HL-60 (cell line): ENCODE data around the gene ROBO1.
A peak's percentile ranks its signal among the peaks of the same experiment; 100 is the strongest.

Experiments used
- DNase-seq, 2 experiments: peaks; one replicate each; pipeline ENCODE4 v3.0.0-alpha.2; 2010 to 2020; ENCODE audit warnings: low read depth in 1 of 2, low spot score in 1 of 2
- H3K27ac ChIP-seq: fragments of 250-450 bp; sonication (Bioruptor Pico); replicated peaks from 2 replicates; pipeline ENCODE4 v1.5.1; 2020; ENCODE audit warnings: mild to moderate bottlenecking, moderate library complexity
- H3K27me3 ChIP-seq: fragments of 250-450 bp; sonication (Bioruptor Pico); 2 replicates; pipeline ENCODE4 v1.5.1; 2021; ENCODE audit warnings: mild to moderate bottlenecking, moderate library complexity; ENCODE audit not compliant: insufficient read depth, poor library complexity, severe bottlenecking
- H3K4me3 ChIP-seq: replicated peaks from 2 replicates; pipeline ENCODE4 v1.5.1; 2011; ENCODE audit warnings: mild to moderate bottlenecking, control low read depth, low read length; ENCODE audit not compliant: insufficient read depth
- GABPA ChIP-seq: IDR thresholded peaks from 2 replicates; pipeline ENCODE4 v1.6.1; 2012; ENCODE audit warnings: low read depth
- POLR2AphosphoS5 ChIP-seq: IDR thresholded peaks from 2 replicates; pipeline ENCODE4 v1.6.1; 2012; ENCODE audit warnings: low read depth
- SPI1 ChIP-seq: IDR thresholded peaks from 2 replicates; pipeline ENCODE4 v1.6.1; 2012; ENCODE audit warnings: low read depth, mild to moderate bottlenecking, borderline replicate concordance
- TF ChIP-seq, protein P1 (sequence below): IDR thresholded peaks from 2 replicates; pipeline ENCODE4 v1.6.1; 2012; ENCODE audit warnings: low read depth; ENCODE audit not compliant: insufficient replicate concordance
- TF ChIP-seq, protein P2 (sequence below): IDR thresholded peaks from one replicate; pipeline ENCODE4 v1.5.1; 2011; ENCODE audit warnings: low read length, control low read depth, inconsistent platforms; ENCODE audit not compliant: insufficient read depth

Gene ROBO1

DNA sequence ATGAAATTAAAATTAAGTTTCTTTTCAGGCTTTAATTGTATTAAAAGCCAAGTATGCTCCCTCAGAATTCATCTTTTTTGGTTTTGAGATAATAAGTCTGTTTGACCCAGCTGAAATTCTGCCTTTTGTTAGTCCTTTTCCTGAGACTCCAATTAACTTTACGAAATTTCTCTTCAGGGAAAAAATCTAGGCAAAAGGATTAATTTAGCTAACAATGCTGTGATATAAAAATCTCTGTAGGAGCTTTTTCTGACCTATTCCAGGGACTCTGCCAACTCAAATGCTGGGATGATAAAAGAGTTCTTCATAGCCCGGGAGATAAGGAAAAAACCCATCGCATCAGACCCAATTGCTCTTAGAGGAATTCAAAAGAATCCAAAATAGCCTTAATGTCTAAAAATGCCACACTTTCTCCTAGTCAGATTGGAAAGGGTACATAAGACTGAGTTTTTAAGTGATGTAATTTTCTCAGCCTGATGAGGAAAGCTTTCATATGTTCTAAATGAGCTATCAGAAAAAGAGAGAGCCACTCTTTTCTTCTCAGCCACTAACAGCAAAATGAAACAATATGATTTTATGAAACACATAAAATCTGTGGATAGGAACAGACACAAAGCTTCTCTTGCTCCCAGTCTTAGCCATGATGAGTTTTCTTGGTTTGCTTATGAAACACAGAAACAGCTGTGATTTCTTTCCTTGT, 405.1 kb downstream of the ROBO1 start:
- H3K27ac ChIP-seq: no peak overlapping the region

DNA sequence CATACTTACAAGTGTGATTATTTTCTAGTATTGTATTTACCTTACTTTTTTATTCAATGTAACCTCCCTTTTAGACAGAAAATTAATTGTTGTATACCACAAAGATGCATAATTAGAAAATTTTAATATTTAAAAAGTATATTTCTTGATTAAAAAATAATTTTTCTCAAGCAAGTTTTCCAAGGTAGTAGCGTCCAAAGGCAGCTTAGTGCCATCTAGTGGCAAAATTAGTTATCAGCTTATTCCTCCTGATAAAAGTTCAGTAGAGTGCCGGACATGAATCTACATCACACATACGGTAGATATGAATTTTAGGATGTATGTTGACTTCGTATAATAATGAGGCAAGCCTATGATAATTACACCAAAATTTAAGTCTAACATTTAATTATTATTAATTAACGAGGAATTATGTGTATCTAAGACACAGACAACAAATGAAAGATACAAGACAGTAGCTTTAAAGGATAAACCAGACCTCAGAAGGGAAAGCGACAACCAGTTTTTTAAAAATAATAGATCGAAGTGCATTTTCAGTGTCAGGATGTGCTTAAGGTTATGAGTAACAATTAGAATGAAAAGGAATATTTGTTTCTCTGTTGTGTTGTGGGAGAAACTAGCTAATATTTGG, 405.9 kb downstream of the ROBO1 start:
- no peak for TF ChIP-seq POLR2AphosphoS5
- TF ChIP-seq, protein P1, sequence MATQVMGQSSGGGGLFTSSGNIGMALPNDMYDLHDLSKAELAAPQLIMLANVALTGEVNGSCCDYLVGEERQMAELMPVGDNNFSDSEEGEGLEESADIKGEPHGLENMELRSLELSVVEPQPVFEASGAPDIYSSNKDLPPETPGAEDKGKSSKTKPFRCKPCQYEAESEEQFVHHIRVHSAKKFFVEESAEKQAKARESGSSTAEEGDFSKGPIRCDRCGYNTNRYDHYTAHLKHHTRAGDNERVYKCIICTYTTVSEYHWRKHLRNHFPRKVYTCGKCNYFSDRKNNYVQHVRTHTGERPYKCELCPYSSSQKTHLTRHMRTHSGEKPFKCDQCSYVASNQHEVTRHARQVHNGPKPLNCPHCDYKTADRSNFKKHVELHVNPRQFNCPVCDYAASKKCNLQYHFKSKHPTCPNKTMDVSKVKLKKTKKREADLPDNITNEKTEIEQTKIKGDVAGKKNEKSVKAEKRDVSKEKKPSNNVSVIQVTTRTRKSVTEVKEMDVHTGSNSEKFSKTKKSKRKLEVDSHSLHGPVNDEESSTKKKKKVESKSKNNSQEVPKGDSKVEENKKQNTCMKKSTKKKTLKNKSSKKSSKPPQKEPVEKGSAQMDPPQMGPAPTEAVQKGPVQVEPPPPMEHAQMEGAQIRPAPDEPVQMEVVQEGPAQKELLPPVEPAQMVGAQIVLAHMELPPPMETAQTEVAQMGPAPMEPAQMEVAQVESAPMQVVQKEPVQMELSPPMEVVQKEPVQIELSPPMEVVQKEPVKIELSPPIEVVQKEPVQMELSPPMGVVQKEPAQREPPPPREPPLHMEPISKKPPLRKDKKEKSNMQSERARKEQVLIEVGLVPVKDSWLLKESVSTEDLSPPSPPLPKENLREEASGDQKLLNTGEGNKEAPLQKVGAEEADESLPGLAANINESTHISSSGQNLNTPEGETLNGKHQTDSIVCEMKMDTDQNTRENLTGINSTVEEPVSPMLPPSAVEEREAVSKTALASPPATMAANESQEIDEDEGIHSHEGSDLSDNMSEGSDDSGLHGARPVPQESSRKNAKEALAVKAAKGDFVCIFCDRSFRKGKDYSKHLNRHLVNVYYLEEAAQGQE: no peak
- TF ChIP-seq, protein P2, sequence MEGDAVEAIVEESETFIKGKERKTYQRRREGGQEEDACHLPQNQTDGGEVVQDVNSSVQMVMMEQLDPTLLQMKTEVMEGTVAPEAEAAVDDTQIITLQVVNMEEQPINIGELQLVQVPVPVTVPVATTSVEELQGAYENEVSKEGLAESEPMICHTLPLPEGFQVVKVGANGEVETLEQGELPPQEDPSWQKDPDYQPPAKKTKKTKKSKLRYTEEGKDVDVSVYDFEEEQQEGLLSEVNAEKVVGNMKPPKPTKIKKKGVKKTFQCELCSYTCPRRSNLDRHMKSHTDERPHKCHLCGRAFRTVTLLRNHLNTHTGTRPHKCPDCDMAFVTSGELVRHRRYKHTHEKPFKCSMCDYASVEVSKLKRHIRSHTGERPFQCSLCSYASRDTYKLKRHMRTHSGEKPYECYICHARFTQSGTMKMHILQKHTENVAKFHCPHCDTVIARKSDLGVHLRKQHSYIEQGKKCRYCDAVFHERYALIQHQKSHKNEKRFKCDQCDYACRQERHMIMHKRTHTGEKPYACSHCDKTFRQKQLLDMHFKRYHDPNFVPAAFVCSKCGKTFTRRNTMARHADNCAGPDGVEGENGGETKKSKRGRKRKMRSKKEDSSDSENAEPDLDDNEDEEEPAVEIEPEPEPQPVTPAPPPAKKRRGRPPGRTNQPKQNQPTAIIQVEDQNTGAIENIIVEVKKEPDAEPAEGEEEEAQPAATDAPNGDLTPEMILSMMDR: peak; percentile 50
- no peak overlapping the region for H3K4me3 ChIP-seq
- peak; percentile 11 to 20 for DNase-seq
- peaks cover 2% of the 10 kb centered on the region for H3K27me3 ChIP-seq
- no peak overlapping the region for H3K27ac ChIP-seq

More for the DNA sequence above, 405.1 kb downstream of the ROBO1 start:
- Histone ChIP-seq H3K27me3 (peaks cover 2% of the 10 kb centered on the region), H3K4me3 (no peak overlapping the region)
- DNase-seq: no peak
- TF ChIP-seq POLR2AphosphoS5 (no peak), SPI1 (no peak), GABPA (no peak)
- TF ChIP-seq, protein P1: no peak
- TF ChIP-seq, protein P2: no peak

DNA sequence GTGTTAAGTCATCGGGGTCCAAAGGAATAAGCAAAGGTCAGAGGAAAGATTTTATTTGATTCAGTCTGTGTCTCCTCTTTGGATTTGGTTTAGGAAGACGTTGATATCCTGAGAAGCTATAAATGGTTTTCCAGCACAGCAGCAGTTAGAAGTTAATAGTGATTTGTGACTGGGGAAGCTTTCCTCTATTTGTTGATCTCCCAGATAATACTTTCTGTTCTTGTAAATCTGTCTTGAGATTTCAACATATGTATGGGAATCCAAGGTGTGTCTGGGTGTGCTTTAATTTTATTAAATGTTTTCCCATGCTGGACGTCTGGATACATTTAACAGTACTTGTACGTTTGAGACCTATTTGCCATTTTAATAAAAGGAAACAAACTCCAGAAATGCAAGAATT, 409.5 kb downstream of the ROBO1 start:
- TF ChIP-seq SPI1 (no peak), GABPA (no peak), POLR2AphosphoS5 (no peak)
- TF ChIP-seq, protein P1: no peak
- TF ChIP-seq, protein P2: no peak
- no peak overlapping the region for H3K27ac ChIP-seq
- no peak for DNase-seq
- H3K27me3 ChIP-seq: peaks cover 2% of the 10 kb centered on the region
- no peak overlapping the region for H3K4me3 ChIP-seq
